Stimulated activated CD4-positive, alpha-beta T cell treated with anti-CD3 and anti-CD28 coated beads, TNF-alpha, amount 100 ng/mL, for 48 hours (primary cell): ENCODE results near the gene MYBPH.

Experiments
- DNase-seq, 3 donors: peaks; one replicate each; pipeline ENCODE4 v3.0.0-alpha.2; 2020; ENCODE audit warnings: low read depth in 3 of 3

The MYBPH gene

DNA sequence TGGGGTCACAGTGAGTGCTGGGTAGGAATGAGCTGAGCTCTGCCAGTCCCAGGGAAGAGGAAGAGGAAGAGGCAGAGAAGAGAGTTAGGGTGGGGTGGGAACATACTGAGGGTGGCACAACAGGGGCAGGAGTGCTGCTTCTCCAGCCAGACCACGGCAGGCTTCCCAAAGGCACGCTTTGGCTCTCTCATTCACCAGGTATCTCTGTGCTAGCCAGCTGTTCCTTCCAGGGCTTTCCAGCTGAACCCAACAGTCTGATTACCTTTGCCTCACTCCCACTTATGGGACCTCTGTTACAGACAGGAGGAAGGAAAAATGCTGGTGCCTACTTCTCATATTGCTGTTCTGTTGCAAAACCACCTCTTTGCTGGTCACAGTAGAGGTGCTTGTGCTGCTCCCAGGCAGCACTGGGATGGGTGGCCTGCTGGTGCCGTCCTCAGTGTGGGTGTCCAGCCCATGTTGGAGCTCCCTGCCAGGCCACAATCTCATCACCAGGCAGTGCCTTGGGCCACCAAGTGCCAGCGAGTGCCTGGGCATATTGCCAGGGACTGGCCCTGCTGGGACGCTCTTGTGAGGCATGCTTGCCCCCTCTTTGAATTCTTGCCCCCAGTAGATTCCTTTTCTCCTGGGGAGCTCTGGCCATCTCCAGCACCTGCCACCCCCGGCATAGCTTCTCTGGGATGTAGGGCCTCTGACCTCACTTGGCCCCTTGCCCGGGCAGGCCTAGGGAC lies 46.0 kb downstream of the MYBPH start:
- no peak for DNase-seq

DNA sequence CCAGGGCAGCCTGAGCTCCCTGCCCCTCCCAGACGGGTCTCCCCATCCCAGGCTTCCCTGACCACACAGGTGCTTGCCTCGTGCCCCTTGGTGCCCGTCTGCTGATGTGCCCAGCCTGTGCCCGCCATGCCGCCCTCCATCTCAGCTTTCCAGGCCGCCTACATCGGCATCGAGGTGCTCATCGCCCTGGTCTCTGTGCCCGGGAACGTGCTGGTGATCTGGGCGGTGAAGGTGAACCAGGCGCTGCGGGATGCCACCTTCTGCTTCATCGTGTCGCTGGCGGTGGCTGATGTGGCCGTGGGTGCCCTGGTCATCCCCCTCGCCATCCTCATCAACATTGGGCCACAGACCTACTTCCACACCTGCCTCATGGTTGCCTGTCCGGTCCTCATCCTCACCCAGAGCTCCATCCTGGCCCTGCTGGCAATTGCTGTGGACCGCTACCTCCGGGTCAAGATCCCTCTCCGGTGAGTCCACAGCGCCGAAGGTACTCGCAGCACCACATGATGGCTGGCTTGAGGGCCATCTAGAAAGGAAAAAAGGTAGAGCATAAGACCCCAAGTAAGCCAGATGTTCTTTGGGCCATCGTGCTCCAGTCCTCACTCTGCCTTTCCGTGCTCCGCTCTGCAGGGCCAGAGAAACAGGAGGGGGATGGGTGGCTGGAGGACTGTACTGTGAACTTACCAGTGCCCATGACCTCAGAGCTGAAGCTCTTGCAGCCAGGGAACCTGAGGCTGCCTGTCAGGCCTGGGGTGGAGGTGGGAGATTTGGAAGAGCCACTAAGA lies 46.7 kb downstream of the MYBPH start:
- no peak for DNase-seq

DNA sequence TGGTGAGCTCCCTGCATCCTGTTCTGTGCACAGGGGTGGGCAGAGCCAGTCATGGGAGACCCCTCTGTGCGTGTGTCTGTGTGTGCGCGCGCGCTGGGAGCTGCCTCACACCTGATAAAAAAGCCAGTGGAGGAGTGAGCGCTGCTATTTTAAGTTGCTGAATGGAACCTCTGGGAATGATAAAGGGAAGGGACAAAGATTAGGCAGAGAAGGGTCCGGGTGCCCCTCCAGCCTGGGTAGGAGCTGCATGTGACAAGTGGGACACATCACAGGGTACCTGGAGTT lies 47.3 kb downstream of the MYBPH start:
- no peak for DNase-seq

DNA sequence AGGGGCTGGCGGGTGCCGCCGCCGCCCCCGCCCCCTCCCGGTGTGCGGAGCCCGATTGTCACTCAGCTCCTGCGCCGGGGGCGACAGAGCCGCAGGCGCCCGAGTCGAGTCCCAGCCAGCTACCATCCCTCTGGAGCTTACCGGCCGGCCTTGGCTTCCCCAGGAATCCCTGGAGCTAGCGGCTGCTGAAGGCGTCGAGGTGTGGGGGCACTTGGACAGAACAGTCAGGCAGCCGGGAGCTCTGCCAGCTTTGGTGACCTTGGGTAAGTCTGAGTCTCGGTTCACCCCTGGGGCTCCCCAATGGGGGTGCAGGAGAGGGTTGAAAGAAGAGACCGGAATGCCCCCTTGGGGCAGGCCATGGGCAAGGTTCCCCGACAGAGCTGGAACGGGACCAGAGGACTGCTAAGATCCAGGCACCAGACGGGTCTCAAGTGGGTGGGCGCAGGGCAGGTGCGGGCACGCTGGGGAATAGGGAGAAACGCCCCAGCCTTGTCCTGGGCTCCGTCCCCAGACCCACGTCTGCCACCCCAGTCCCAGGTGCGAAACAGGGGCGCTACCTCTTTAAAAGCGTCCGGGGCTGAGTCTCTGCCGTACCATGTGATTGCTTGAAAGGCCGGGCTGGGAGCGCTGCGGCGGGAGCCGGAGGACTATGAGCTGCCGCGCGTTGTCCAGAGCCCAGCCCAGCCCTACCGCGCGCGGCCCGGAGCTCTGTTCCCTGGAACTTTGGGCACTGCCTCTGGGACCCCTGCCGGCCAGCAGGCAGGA lies 47.8 kb downstream of the MYBPH start, which contains the start of gene ADORA1:
TSS of gene ADORA1 (plus strand) at position 61 of the 765 bp plus-strand sequence. CDS start 1,116 bp downstream, outside the sequence.
- no peak for DNase-seq

DNA sequence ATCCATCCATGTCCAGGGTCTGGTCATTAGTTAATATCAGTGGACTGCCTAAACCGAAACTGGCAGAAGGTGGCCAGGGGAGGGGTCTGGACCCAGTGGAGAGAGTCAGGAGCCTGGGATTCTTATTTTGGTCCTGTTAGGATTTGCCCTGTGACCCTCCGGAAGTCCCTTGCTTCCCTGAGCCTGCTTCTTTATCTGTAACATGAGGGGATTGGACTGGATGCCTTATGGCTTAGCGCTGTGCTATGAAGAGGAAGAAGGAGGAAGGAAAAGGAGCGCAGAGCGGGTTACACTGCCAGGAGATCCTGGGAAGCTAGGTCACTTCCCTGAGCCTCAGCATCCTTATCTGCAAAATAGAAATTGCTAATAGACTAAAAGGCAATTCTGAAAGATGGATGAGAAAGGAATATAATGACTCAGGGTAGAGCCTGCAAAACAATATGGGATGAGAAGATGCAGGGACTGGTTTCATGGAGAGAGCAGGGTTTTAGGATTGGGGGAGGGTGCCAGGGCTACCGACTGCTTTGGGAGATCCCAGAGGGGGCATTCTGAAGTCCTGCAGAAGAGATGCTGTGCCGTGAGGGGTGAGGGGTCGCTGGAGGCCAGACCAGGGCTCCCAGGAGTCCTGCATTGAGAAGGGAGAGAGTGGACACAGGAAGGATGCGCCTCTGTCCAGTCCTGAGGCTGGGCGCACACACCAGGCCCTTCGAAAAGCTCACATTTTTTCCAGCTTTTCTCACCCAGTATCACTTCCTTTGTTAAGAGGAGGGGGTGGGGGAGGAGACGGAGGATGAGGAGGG lies 48.6 kb downstream of the MYBPH start:
- DNase-seq: no peak

DNA sequence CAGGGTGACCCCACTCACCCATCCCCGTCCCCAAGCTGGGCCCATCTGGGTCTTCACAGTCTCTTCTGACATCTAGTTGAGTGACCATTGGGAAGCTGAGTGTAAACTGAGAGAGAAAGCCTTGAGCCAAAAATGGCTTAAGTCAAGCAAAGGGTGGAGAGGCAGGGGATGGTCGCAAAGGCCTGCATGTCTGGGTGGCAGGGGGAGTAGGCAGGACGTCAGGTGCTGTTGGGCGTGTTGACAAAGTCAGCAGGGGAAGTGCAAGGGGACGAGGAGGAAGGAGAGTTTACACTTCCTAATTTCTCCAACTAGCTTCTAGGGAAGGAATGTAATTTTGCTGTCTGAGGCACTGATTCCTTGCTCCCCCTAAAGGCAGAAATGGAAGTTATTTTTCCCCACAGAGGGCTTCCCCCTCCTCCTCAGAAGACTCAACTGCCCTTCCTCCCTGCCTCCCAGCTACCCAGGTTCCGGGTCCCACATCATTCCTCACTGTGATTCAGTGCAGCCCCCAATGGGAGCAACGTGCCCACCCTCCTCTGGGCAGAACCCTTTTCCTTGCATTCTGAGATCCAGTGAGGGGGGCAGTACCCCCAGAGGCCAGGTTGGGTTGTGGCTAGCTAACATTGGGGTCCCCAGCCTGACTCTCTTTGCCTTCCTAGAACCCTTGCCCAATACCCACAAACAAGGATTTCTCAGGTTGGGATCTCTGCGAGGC lies 49.3 kb downstream of the MYBPH start:
- no peak for DNase-seq

DNA sequence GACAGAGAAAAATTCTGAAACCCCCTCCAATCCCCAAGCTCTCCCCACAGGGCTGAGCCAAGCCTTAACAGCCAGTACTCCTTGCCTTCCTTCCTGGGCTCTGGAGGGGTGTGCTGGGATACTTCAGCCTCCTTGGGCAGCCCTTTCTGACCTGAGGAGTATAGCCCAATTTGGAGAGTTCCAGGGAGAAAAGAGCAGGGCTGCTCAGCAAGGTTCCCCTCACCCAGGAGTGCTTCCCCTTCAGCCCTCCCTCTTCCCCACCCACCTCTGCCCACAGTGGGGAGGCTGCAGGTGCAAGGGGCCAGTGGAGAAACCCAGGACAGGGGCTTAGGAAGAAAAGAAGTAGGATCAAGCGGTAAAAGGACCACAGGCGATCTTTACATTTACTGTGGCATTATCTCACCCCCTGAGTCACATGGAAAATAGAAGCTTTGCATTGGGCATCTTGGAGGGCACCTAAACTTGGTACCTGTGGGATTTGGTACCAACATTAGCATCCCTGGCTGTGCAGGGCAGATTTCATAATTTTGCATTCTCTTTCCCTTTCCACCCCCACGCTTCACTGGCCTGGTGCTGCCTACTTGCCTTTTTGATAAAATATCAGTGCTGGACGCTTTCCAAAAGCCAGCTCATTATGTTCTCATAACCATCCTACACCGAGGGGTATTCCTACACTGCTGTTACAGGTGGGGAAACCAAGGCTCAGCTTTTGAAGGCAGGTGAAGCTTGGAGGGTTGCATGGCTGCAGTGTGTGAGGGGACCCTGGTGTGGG lies 50.9 kb downstream of the MYBPH start:
- no peak for DNase-seq

DNA sequence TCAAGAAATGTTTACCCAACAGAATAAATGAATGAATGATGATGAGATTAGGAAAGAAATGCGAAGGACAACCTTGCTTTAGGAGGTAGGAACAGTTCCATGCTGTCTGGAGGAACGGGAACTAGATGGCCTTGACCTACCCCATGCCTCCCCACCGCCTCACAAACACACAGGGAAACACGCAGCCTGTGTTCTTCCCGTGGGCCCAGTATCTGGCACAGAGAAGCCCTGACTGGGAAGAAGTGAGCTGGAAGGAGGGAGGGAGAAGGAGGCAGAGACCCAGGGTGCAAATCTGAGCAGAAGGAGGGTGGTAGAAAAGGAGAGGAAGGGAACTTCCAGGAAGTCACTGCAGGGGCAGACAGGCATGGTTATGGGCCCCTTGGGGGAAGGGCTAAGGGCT lies 51.6 kb downstream of the MYBPH start:
- DNase-seq: no peak

DNA sequence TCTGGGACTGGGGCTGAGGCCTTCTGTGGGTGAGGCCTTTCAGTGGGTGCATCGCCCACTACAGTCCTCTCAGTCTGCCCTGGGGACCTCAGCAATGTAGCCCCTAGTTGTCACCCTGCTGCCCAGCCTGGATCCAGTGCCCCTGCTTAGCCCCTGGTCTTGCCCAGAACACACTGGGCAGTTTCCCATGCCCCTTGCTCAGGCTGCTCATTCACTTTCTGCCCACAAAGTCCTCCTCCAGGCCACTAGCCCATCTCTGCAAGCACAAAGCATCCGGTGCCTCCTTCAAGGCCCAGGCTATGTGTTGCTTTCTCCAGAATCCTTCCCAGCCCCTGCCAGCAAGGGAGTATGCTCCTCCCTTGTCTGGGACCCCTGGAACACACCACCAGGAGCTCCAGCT lies 53.5 kb downstream of the MYBPH start:
- DNase-seq: no peak

DNA sequence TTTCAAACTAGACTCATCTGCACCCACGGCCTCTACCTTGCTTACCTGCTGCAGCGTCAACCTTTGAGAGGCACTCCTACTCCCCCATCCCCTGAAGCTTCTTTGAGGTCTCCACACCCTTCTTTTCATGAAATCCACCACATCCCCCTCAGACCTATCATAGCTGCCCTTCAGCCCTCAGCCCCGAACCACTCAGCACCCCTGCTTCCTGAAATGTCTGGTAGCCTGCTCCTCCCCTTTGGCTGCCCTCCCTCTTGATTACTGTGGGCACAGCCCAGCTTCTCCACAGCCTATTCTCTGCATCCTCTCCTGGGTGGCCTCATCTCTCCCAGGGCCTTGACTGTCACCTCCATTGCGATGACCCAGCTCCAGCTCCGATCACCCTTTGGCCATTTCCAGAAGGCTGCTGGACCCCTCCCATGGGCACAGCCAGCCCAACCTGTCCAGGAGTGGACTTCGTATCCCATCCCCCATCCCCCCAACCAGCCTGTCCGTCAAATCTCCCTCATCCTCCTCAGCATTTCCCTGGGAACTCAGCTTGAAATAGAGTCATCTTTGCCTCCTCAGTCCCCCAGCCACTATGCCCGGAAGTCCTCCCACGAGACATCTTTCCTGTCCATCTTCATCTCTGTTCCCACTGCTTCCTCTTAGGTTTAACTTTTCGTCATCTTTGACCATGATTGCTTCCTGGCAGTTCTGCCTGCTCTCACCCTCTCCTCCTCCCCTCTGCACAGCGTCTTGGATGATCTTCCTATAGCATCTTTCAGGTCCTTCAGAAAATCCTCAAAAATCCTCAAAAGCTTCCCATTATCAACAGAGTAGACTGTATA lies 54.2 kb downstream of the MYBPH start:
- DNase-seq: no peak

DNA sequence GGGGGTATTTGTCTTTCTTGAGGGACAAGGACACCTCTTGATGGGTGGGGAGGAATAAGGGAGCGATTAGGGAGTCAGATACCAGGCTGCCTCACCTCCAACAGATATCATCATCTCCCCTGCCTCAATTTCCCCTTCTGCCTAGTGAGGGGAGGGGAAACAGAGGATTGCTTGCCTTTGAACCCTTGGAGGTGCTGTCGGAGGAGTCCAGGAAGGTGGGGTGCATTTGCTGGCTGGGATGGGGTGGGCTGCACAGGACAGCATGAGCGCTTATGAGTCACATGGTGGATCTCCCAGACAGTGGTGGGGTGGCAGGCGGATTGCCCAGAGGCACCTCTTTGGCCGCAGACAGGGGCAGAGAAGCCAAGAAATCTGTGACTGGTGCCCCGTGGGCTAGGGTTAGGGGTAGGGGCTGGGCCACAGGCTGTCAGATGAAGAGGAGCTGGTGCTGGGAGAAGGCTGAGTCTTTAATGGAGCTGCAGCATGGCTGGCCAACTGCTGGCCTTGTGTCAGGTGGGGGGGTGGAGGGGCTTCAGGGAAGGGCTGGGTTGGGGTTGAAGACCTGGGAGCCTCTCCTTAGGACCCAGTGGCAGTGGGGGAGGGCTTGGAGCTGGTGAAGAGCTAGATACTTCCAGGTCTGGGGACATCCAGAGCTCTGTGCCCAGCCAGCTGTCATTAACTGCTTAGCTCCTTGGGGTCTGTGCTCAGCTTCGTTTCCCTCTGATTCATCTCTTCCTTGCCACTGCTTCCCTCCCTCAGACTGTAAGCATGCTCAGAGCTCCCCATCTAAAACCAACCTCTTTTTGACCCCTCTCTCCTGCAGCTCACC lies 55.1 kb downstream of the MYBPH start:
- DNase-seq: no peak
